Parathyroid adenoma (tissue), 2 donors: Measurements from ENCODE around the gene ACOX3.

Experiments used
- H2AFZ ChIP-seq: fragments of 300-600 bp; sonication (generic); one replicate; pipeline ENCODE4 v1.7.0; 2017; ENCODE audit warnings: antibody characterized with exemption, mild to moderate bottlenecking
- H3K27ac ChIP-seq: fragments of 300-600 bp; sonication (generic); one replicate; pipeline ENCODE4 v1.7.0; 2017
- H3K27me3 ChIP-seq: fragments of 300-600 bp; sonication (generic); one replicate; pipeline ENCODE4 v1.7.0; 2017; ENCODE audit warnings: low read length; ENCODE audit not compliant: control insufficient read depth, insufficient read depth
- H3K36me3 ChIP-seq: fragments of 300-600 bp; sonication (generic); one replicate; pipeline ENCODE4 v1.7.0; 2017; ENCODE audit warnings: low read length; ENCODE audit not compliant: control insufficient read depth, insufficient read depth
- H3K4me1 ChIP-seq: fragments of 300-600 bp; sonication (generic); one replicate; pipeline ENCODE4 v1.7.0; 2017; ENCODE audit warnings: control low read depth
- H3K4me2 ChIP-seq: fragments of 300-600 bp; sonication (generic); one replicate; pipeline ENCODE4 v1.7.0; 2017; ENCODE audit warnings: low read length
- H3K4me3 ChIP-seq: fragments of 300-600 bp; sonication (generic); one replicate; pipeline ENCODE4 v1.7.0; 2017; ENCODE audit warnings: low read depth, low read length
- H3K79me2 ChIP-seq: fragments of 300-600 bp; sonication (generic); one replicate; pipeline ENCODE4 v1.7.0; 2017; ENCODE audit warnings: control low read depth
- H3K9ac ChIP-seq: fragments of 300-600 bp; sonication (generic); one replicate; pipeline ENCODE4 v1.7.0; 2017; ENCODE audit warnings: mild to moderate bottlenecking
- H3K9me3 ChIP-seq: fragments of 300-600 bp; sonication (generic); one replicate; pipeline ENCODE4 v1.7.0; 2017; ENCODE audit warnings: low read length; ENCODE audit not compliant: control insufficient read depth
- CTCF ChIP-seq: fragments of 300-600 bp; sonication (generic); IDR thresholded peaks from one replicate; pipeline ENCODE4 v1.7.0; 2017; ENCODE audit warnings: antibody characterized with exemption, mild to moderate bottlenecking
- donor health status: primary hyperparathyroidism.

ACOX3 gene

GRCh38 chr4:8316911-8317351 is 123.6 kb downstream of the ACOX3 start:
- Histone ChIP-seq H3K27me3 (no peaks in the 10 kb centered on the region), H3K36me3 (no peaks in the 10 kb centered on the region), H3K9ac (no peak overlapping the region), H3K27ac (no peak overlapping the region), H3K4me3 (no peak overlapping the region), H3K79me2 (no peaks in the 10 kb centered on the region), H3K9me3 (no peaks in the 10 kb centered on the region), H3K4me1 (peaks cover 8% of the 10 kb centered on the region), H2AFZ (no peak overlapping the region), H3K4me2 (no peak overlapping the region)
- TF ChIP-seq CTCF, result no peak
